H1 (cell line): ENCODE results near the gene ANKRD62.

Experiments used
- CEBPB ChIP-seq: IDR thresholded peaks from 2 replicates; pipeline ENCODE4 v1.6.1; 2012; ENCODE audit warnings: low read depth, low read length
- CHD2 ChIP-seq: IDR thresholded peaks from 2 replicates; pipeline ENCODE4 v1.6.1; 2012; ENCODE audit warnings: low read length, improper control_type of control experiment
- CREB1 ChIP-seq: IDR thresholded peaks from 2 replicates; pipeline ENCODE4 v1.6.1; 2012; ENCODE audit warnings: inconsistent platforms
- EZH2 ChIP-seq: fragments of 200-600 bp; sonication (generic); IDR thresholded peaks from 2 replicates; pipeline ENCODE4 v1.7.1; 2012; ENCODE audit warnings: low read depth, mild to moderate bottlenecking, moderate library complexity, low read length, inconsistent platforms; ENCODE audit not compliant: severe bottlenecking
- GABPA ChIP-seq: IDR thresholded peaks from 2 replicates; pipeline ENCODE4 v1.6.1; 2011; ENCODE audit warnings: mild to moderate bottlenecking, low read length, moderate library complexity, borderline replicate concordance; ENCODE audit not compliant: insufficient read depth
- NRF1 ChIP-seq: IDR thresholded peaks from 2 replicates; pipeline ENCODE4 v1.6.1; 2011; ENCODE audit warnings: mild to moderate bottlenecking, low read depth, low read length, improper control_type of control experiment
- POLR2A ChIP-seq, 2 experiments: IDR thresholded peaks; 1 replicate in 1 of 2; 2 replicates in 1 of 2; pipeline ENCODE4 v1.6.1; 2011; ENCODE audit warnings: low read depth in 2 of 2, low read length in 2 of 2, mild to moderate bottlenecking in 2 of 2; ENCODE audit errors: control extremely low read depth in 1 of 2
- POLR2AphosphoS5 ChIP-seq: IDR thresholded peaks from 2 replicates; pipeline ENCODE4 v1.6.1; 2011; ENCODE audit warnings: low read depth, low read length
- RFX5 ChIP-seq: IDR thresholded peaks from 2 replicates; pipeline ENCODE4 v1.6.1; 2011; ENCODE audit warnings: low read depth, low read length, improper control_type of control experiment, borderline replicate concordance
- RNF2 ChIP-seq: fragments of 200-900, 300-1000 bp; sonication (generic); IDR thresholded peaks from 2 replicates; pipeline ENCODE4 v1.7.1; 2016; ENCODE audit warnings: borderline replicate concordance, low read depth, mild to moderate bottlenecking, antibody characterized with exemption, low read length; ENCODE audit not compliant: poor library complexity, severe bottlenecking; ENCODE audit errors: missing control alignments
- TAF7 ChIP-seq: optimal IDR thresholded peaks from 2 replicates; pipeline ENCODE3; 2011; ENCODE audit warnings: low read depth, mild to moderate bottlenecking, inconsistent platforms, low read length, moderate library complexity, borderline replicate concordance
- USF2 ChIP-seq: IDR thresholded peaks from 2 replicates; pipeline ENCODE4 v1.6.1; 2011; ENCODE audit warnings: low read length, improper control_type of control experiment
- ZNF274 ChIP-seq: IDR thresholded peaks from 2 replicates; pipeline ENCODE4 v1.7.0; 2012; ENCODE audit warnings: low read length, borderline replicate concordance; ENCODE audit errors: extremely low read depth
- TF ChIP-seq, protein P1 (sequence below), 3 experiments: IDR thresholded peaks; 1 replicate in 2 of 3; 2 replicates in 1 of 3; pipeline versions ENCODE4 v1.5.1 to v1.6.1; 2011; ENCODE audit warnings: low read length in 3 of 3, mild to moderate bottlenecking in 3 of 3, inconsistent platforms in 2 of 3, low read depth in 1 of 3, moderate library complexity in 1 of 3; ENCODE audit not compliant: insufficient read depth in 1 of 3; ENCODE audit errors: control extremely low read depth in 1 of 3

DNA sequence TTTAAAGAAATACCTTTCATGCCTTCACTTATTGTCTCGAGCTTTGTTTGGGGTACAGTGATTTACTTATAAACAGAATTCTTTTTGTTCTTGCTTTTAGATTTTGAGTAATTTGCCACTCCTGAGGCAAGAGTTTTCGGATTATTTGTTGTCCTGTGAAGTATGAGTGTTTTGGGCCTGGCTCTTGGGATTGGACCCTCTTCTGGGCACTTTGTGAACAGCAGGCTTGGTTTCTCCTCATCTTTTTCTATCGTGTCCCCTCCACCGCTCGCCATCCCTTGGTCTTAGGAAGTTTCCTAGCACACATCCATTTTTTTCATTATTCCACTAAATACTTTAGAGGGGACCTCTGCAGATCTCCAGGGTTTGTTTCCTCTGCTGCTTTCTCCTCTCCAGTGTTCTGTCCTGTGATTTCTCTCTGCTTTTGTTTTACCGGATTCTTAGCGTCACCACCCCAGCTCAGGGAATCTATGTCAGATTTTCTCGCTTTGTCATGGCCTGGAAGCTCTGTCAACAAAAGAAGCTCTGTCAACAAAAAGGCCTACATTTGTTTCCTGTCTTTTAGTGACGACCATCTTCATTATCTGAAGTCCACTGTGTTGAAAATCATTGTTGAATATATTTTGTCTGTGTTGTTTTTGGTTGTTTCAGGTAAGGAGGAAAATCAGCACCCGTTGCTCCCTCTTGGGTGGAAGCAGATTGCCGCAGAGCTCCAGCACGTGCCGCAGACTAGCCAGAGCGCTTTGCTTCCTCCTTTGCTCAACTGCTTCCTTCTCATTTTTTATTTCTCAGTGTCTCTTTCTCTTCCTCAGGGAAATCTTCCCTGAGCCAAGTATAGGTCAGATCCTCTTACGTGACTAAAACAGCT is 27.8 kb downstream of the ANKRD62 start:
- TF ChIP-seq, protein P1, sequence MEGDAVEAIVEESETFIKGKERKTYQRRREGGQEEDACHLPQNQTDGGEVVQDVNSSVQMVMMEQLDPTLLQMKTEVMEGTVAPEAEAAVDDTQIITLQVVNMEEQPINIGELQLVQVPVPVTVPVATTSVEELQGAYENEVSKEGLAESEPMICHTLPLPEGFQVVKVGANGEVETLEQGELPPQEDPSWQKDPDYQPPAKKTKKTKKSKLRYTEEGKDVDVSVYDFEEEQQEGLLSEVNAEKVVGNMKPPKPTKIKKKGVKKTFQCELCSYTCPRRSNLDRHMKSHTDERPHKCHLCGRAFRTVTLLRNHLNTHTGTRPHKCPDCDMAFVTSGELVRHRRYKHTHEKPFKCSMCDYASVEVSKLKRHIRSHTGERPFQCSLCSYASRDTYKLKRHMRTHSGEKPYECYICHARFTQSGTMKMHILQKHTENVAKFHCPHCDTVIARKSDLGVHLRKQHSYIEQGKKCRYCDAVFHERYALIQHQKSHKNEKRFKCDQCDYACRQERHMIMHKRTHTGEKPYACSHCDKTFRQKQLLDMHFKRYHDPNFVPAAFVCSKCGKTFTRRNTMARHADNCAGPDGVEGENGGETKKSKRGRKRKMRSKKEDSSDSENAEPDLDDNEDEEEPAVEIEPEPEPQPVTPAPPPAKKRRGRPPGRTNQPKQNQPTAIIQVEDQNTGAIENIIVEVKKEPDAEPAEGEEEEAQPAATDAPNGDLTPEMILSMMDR (IDR thresholded peaks at IDR 0.05; ENCODE audit: control extremely low read depth in 1 of 3, insufficient read depth in 1 of 3, low read depth in 1 of 3, low read length in 3 of 3), result peak; percentile 21 to 54 (median 43)
- TF ChIP-seq RFX5, result no peak
- TF ChIP-seq TAF7, result no peak
- TF ChIP-seq EZH2, result no peak
- TF ChIP-seq USF2, result no peak
- TF ChIP-seq GABPA, result no peak
- TF ChIP-seq ZNF274, result no peak
- TF ChIP-seq POLR2A (IDR thresholded peaks at IDR 0.05; ENCODE audit: control extremely low read depth in 1 of 2, low read depth in 2 of 2, low read length in 2 of 2), result no peak
- no peak for TF ChIP-seq CREB1
- no peak for TF ChIP-seq RNF2
- TF ChIP-seq NRF1, result no peak
- no peak for TF ChIP-seq POLR2AphosphoS5
- TF ChIP-seq CHD2, result no peak
- TF ChIP-seq CEBPB, result no peak
